WERI-Rb-1 (cell line): ENCODE results near the gene NUFIP2.

Source experiments
- DNase-seq: peaks from one replicate; pipeline ENCODE4 v3.0.0-alpha.2; 2020
- H3K27ac ChIP-seq: fragments of 250-450 bp; sonication (Bioruptor Pico); 2 replicates; pipeline ENCODE4 v1.5.1; 2020; ENCODE audit warnings: mild to moderate bottlenecking, moderate library complexity
- H3K27me3 ChIP-seq: fragments of 250-450 bp; sonication (Bioruptor Pico); 2 replicates; pipeline ENCODE4 v1.5.1; 2021; ENCODE audit warnings: mild to moderate bottlenecking, low read depth, moderate library complexity; ENCODE audit not compliant: insufficient read depth, severe bottlenecking
- H3K36me3 ChIP-seq: fragments of 250-450 bp; sonication (Bioruptor Pico); 2 replicates; pipeline ENCODE4 v1.5.1; 2020; ENCODE audit warnings: mild to moderate bottlenecking, moderate library complexity
- H3K4me3 ChIP-seq: 2 replicates; pipeline ENCODE4 v1.5.1; 2011; ENCODE audit warnings: low read depth, mild to moderate bottlenecking, control low read depth, low read length
- H3K9me3 ChIP-seq: fragments of 250-450 bp; sonication (Bioruptor Pico); 2 replicates; pipeline ENCODE4 v1.5.1; 2021; ENCODE audit warnings: mild to moderate bottlenecking, moderate library complexity; ENCODE audit not compliant: severe bottlenecking
- CTCF ChIP-seq: IDR thresholded peaks from 2 replicates; pipeline ENCODE4 v1.5.1; 2011; ENCODE audit warnings: low read depth, mild to moderate bottlenecking, control low read depth, inconsistent platforms, low read length

Gene NUFIP2

GRCh38 chr17:29245401-29245800 lies 48.5 kb downstream of the NUFIP2 start:
- Histone ChIP-seq H3K9me3 (no peaks in the 10 kb centered on the region), H3K36me3 (no peaks in the 10 kb centered on the region), H3K27me3 (no peaks in the 10 kb centered on the region), H3K27ac (no peak overlapping the region), H3K4me3 (no peak overlapping the region)
- no peak for TF ChIP-seq CTCF
- DNase-seq = no peak

GRCh38 chr17:29243792-29244191 lies 50.2 kb downstream of the NUFIP2 start:
- Histone ChIP-seq H3K9me3 (no peaks in the 10 kb centered on the region), H3K27me3 (no peaks in the 10 kb centered on the region), H3K4me3 (no peak overlapping the region), H3K36me3 (no peaks in the 10 kb centered on the region), H3K27ac (no peak overlapping the region)
- peak; percentile 84 for TF ChIP-seq CTCF
- peak; percentile 49 for DNase-seq

- TF ChIP-seq CTCF = no peak
- H3K36me3 ChIP-seq = no peaks in the 10 kb centered on the region
- H3K27me3 ChIP-seq = no peaks in the 10 kb centered on the region
- no peak overlapping the region for H3K27ac ChIP-seq
- H3K4me3 ChIP-seq = no peak overlapping the region
- H3K9me3 ChIP-seq = no peaks in the 10 kb centered on the region
- no peak for DNase-seq
Observed at GRCh38 chr17:29242790-29243189, 51.2 kb downstream of the NUFIP2 start.

GRCh38 chr17:29242051-29242450 lies 51.9 kb downstream of the NUFIP2 start:
- Histone ChIP-seq H3K9me3 (no peaks in the 10 kb centered on the region), H3K4me3 (no peak overlapping the region), H3K36me3 (no peaks in the 10 kb centered on the region), H3K27me3 (no peaks in the 10 kb centered on the region), H3K27ac (no peak overlapping the region)
- TF ChIP-seq CTCF = no peak
- no peak for DNase-seq

GRCh38 chr17:29240968-29241963 lies 52.7 kb downstream of the NUFIP2 start:
- no peak for TF ChIP-seq CTCF
- Histone ChIP-seq H3K27me3 (no peaks in the 10 kb centered on the region), H3K9me3 (no peaks in the 10 kb centered on the region), H3K27ac (no peak overlapping the region), H3K4me3 (no peak overlapping the region), H3K36me3 (no peaks in the 10 kb centered on the region)
- peak; percentile 18 for DNase-seq

- Histone ChIP-seq H3K4me3 (no peak overlapping the region), H3K9me3 (no peaks in the 10 kb centered on the region), H3K27ac (no peak overlapping the region), H3K36me3 (no peaks in the 10 kb centered on the region), H3K27me3 (no peaks in the 10 kb centered on the region)
- no peak for DNase-seq
- no peak for TF ChIP-seq CTCF
Observed at GRCh38 chr17:29240477-29240876, 53.5 kb downstream of the NUFIP2 start.
